Measurements from ENCODE around the gene FNDC3B. TPM values are rescaled to one million over a fixed set of nuclear protein-coding genes. Genes with fewer than 3 reads are reported as not detected.

The FNDC3B gene
- total RNA-seq, 1 experiment from 2014 or later = 48.6 TPM

DNA sequence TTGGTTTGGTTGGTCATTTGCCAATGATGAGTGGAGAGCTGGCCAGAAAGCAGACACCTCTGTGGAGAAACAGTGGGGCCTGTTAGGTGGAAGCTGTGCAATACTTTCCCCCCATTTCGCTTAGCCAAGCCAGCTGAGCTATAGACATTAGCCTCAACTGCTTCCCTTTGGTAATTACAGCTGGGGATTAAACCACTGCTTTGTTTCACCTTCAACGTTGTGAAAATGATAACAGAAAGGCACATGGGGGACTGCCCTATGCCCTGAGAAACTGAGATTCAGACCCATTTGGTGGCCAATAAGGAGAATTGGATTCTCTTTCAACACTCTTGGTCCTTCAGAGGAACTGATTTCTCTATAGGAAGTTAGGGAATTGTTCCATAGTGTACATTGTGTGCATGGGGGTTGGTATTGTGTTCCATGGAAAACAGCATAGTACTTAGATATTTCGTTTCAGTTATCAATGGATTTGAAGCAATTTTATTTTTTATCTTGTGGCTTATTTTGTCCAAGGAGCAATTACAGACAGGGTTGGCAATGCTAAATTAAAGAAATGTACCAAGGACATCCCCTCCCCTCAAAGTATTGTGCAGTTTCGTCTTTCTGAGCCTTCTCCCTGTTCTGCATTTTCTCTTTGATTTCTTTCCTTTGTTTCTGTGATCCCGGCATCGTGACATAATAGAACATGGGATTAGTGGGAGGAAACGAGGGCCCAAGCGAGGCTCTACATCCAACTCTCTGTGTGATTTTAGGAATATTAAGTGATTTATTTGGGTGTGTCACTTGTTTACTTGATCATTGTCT is 194.3 kb downstream of the FNDC3B start:
- no peak for ATAC-seq
- H3K27ac ChIP-seq (ENCODE audit: low read length) = no peak overlapping the region
- no peaks in the 10 kb centered on the region for H4K20me1 ChIP-seq (ENCODE audit: low read length)
- peaks cover 8% of the 10 kb centered on the region; the same call in 1 of the 2 replicates for H3K36me3 ChIP-seq (ENCODE audit: low read depth, low read length)
- intact Hi-C loops (cut with micrococcal nuclease) = no loop called here
- H3K4me3 ChIP-seq (ENCODE audit: low read length) = no peak overlapping the region
- H3K9me2 ChIP-seq (replicated peaks; ENCODE audit: low read length) = no peaks in the 10 kb centered on the region
- no TSS peak for BruUV-seq (replicated peaks)
- H3K9ac ChIP-seq (ENCODE audit: low read length) = no peak overlapping the region
- no peaks in the 10 kb centered on the region for H3K9me3 ChIP-seq (ENCODE audit: low read length)
- ChIA-PET CTCF (no interaction called here), POLR2A (ENCODE audit: unreplicated experiment) (no interaction called here)
- DNase-seq = no peak
- no peaks in the 10 kb centered on the region for H3K27me3 ChIP-seq (ENCODE audit: low read length)
- no peak for TF ChIP-seq EZH2phosphoT487 (IDR thresholded peaks at IDR 0.05; ENCODE audit: borderline replicate concordance, low read length)
- TF ChIP-seq CTCF (conservative IDR thresholded peaks at IDR 0.05; ENCODE audit: low read depth, low read length) = no peak
- TF ChIP-seq EZH2 (IDR thresholded peaks at IDR 0.05; ENCODE audit: low read length, unreplicated experiment) = no peak
- H3K79me2 ChIP-seq (ENCODE audit: low read length) = peaks cover 11% of the 10 kb centered on the region; the same call in 1 of the 2 replicates
- H3F3A ChIP-seq (ENCODE audit: low read length, unreplicated experiment) = no peaks in the 10 kb centered on the region
- H2AFZ ChIP-seq (ENCODE audit: low read length) = no peak overlapping the region
- no peaks in the 10 kb centered on the region for H3K4me1 ChIP-seq (ENCODE audit: insufficient read depth, low read length)
- no peak overlapping the region for H3K4me2 ChIP-seq (ENCODE audit: low read length)

- Histone ChIP-seq H3K79me2 (ENCODE audit: low read length) (peaks cover 11% of the 10 kb centered on the region; the same call in 1 of the 2 replicates), H3K4me1 (ENCODE audit: insufficient read depth, low read length) (no peaks in the 10 kb centered on the region), H3K4me3 (ENCODE audit: low read length) (no peak overlapping the region), H3F3A (ENCODE audit: low read length, unreplicated experiment) (no peaks in the 10 kb centered on the region), H2AFZ (ENCODE audit: low read length) (no peak overlapping the region), H3K9ac (ENCODE audit: low read length) (no peak overlapping the region), H3K9me3 (ENCODE audit: low read length) (no peaks in the 10 kb centered on the region; the same call in 1 of the 2 replicates), H3K36me3 (ENCODE audit: low read depth, low read length) (peaks cover 10% of the 10 kb centered on the region), H3K27me3 (ENCODE audit: low read length) (no peaks in the 10 kb centered on the region), H3K27ac (ENCODE audit: low read length) (no peak overlapping the region), H4K20me1 (ENCODE audit: low read length) (no peaks in the 10 kb centered on the region), H3K4me2 (ENCODE audit: low read length) (no peak overlapping the region), H3K9me2 (replicated peaks; ENCODE audit: low read length) (no peaks in the 10 kb centered on the region)
- BruUV-seq (replicated peaks) = no TSS peak
- TF ChIP-seq EZH2 (IDR thresholded peaks at IDR 0.05; ENCODE audit: low read length, unreplicated experiment) (no peak), EZH2phosphoT487 (IDR thresholded peaks at IDR 0.05; ENCODE audit: borderline replicate concordance, low read length) (no peak), CTCF (conservative IDR thresholded peaks at IDR 0.05; ENCODE audit: low read depth, low read length) (no peak)
- intact Hi-C loops (cut with micrococcal nuclease) = no loop called here
- DNase-seq (no peak), ATAC-seq (no peak)
- ChIA-PET POLR2A (ENCODE audit: unreplicated experiment) (no interaction called here), CTCF (no interaction called here)
Measured at GRCh38 chr3:172235698-172236097, 196.3 kb downstream of the FNDC3B start.
